Activated CD4-positive, alpha-beta T cell treated with anti-CD3 and anti-CD28 coated beads, Interleukin-2, amount 10 ng/mL, durations not matched to agents 7 days and 5 days (primary cell): ENCODE measurements around the gene CCDC170. TPM values are rescaled to one million over a fixed set of nuclear protein-coding genes. Genes with fewer than 3 reads are reported as not detected.

ENCODE experiments used
- CTCF ChIA-PET: fragments of 350-600 bp; sonication (Branson Sonifier 250); formaldehyde crosslinking; loops from one replicate; lab custom pipeline; 2021; ENCODE audit warnings: antibody characterized with exemption; lab: Charles Lee
- POLR2A ChIA-PET: fragments of 350-600 bp; sonication (Branson Sonifier 250); formaldehyde crosslinking; loops from one replicate; lab custom pipeline; 2021; ENCODE audit warnings: antibody characterized with exemption; lab: Charles Lee
- DNase-seq: peaks from one replicate; pipeline ENCODE4 v3.0.0-alpha.2; 2020
- H3K27ac Mint-ChIP-seq: one replicate; pipeline ENCODE4 v1.8.0; 2021; ENCODE audit warnings: mild to moderate bottlenecking, moderate library complexity, mixed read lengths
- H3K27me3 Mint-ChIP-seq: one replicate; pipeline ENCODE4 v1.8.0; 2021; ENCODE audit warnings: mixed read lengths
- H3K36me3 Mint-ChIP-seq: one replicate; pipeline ENCODE4 v1.8.0; 2021; ENCODE audit warnings: low read depth, mixed read lengths
- H3K4me1 Mint-ChIP-seq: one replicate; pipeline ENCODE4 v1.8.0; 2021; ENCODE audit warnings: mixed read lengths
- H3K4me3 Mint-ChIP-seq: one replicate; pipeline ENCODE4 v1.8.0; 2021; ENCODE audit warnings: mild to moderate bottlenecking, moderate library complexity, mixed read lengths
- H3K9me3 Mint-ChIP-seq: one replicate; pipeline ENCODE4 v1.8.0; 2021; ENCODE audit warnings: mixed read lengths
- total RNA-seq, 2 experiments: library from RNA; stranded (reverse); gene quantifications; one replicate each; pipeline ENCODE4 v1.2.3, GENCODE V29; 2021

CCDC170 gene
- total RNA-seq, 2 experiments from 2014 or later, result not detected

DNA sequence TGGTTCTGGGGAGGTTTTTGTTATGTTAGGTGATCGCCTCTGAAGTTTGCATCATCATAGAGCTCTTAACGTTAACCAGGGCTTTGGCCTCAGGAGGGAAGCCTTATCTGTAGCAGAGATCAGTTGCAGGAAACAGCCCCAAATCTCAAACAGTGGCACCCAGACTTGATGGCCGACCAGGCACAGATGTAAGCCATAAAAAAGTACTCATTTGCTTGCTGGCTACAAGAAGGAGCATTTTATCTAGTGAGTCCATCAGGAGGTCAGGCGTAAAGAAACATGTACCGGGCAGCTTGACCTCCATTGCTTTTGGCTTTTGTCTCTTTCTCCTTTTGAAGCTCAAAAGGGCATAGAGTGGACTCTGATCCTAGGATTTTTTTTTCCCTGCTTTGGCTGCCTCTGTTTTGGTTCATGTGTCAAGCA lies 122.3 kb downstream of the CCDC170 start:
- no peak overlapping the region for H3K27ac Mint-ChIP-seq
- ChIA-PET POLR2A (no interaction called here), CTCF (interaction anchor here (1.6 kb wide), 1 partner anchor 12 kb away, joined by 5 read pairs; no protein-coding TSS in a partner anchor)
- no peaks in the 10 kb centered on the region for H3K36me3 Mint-ChIP-seq
- H3K9me3 Mint-ChIP-seq, result no peaks in the 10 kb centered on the region
- peaks cover 9% of the 10 kb centered on the region for H3K27me3 Mint-ChIP-seq
- no peak overlapping the region for H3K4me3 Mint-ChIP-seq
- DNase-seq, result no peak
- no peaks in the 10 kb centered on the region for H3K4me1 Mint-ChIP-seq

DNA sequence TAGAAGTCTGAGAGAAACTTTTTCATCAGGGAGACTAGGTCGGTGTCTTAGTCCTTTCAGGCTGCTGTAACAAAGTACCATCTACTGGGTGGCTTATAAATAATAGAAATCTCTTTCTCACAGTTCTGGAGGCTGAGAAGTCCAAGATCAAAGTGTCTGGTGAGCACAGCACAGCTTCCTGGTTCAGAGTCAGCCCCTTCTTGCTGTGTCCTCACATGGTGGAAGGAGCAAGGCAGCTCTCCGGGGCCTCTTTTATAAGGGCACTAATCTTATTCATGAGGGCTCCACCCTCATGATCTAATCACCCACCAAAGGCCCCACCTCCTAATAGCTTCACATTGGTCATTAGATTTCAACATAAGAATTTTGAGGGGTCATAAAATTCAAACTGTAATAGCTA lies 122.8 kb downstream of the CCDC170 start:
- Mint-ChIP-seq H3K4me1 (no peaks in the 10 kb centered on the region), H3K9me3 (no peaks in the 10 kb centered on the region), H3K27ac (no peak overlapping the region), H3K36me3 (no peaks in the 10 kb centered on the region), H3K27me3 (peaks cover 9% of the 10 kb centered on the region), H3K4me3 (no peak overlapping the region)
- DNase-seq, result no peak
- CTCF ChIA-PET, result interaction anchor here (0.6 kb wide), 1 partner anchor 127 kb away, joined by 4 read pairs; no protein-coding TSS in a partner anchor
- POLR2A ChIA-PET, result no interaction called here

DNA sequence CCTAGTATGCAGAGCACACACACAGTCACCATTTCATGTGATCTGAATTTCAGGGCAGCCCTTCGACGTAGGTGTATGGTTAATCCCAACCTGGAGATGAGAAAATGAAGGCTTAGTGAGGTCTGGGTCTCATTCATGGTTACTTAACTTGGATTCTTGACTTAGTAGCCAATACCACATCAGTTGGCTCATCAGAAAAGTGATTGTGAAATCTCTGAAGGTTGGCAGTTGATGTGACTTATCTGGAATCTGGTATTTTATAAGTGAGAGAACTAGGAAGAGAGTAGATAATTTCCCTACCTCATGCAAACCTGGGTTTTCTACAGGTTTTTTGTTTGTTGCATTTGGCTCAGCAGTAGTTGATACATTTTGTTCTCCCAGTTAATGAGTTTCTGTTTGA lies 123.7 kb downstream of the CCDC170 start:
- Mint-ChIP-seq H3K36me3 (no peaks in the 10 kb centered on the region), H3K27me3 (peaks cover 7% of the 10 kb centered on the region), H3K4me1 (no peaks in the 10 kb centered on the region), H3K4me3 (no peak overlapping the region), H3K9me3 (no peaks in the 10 kb centered on the region), H3K27ac (no peak overlapping the region)
- DNase-seq, result no peak
- CTCF ChIA-PET, result no interaction called here
- POLR2A ChIA-PET, result no interaction called here

DNA sequence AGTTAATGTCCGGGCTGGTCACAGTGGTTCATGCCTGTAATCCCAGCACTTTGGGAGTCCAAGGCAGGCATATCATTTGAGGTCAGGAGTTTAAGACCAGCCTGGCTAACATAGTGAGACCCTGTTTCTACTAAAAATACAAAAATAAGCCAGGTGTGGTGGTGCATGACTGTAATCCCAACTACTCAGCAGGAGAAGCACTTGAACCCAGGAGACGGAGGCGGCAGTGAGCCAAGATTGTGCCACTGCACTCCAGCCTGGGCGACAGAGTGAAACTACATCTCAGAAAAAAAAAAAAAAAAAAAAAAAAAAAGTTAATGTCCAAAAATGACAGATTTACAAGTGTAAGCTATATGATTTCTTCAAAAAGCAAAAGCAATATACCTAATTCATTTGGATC lies 124.9 kb downstream of the CCDC170 start:
- no peak overlapping the region for H3K27ac Mint-ChIP-seq
- H3K9me3 Mint-ChIP-seq, result no peaks in the 10 kb centered on the region
- no peaks in the 10 kb centered on the region for H3K36me3 Mint-ChIP-seq
- H3K27me3 Mint-ChIP-seq, result peaks cover 7% of the 10 kb centered on the region
- no peaks in the 10 kb centered on the region for H3K4me1 Mint-ChIP-seq
- no peak overlapping the region for H3K4me3 Mint-ChIP-seq
- ChIA-PET CTCF (no interaction called here), POLR2A (no interaction called here)
- DNase-seq, result no peak

- H3K36me3 Mint-ChIP-seq, result no peaks in the 10 kb centered on the region
- H3K4me1 Mint-ChIP-seq, result no peaks in the 10 kb centered on the region
- POLR2A ChIA-PET, result no interaction called here
- CTCF ChIA-PET, result no interaction called here
- H3K9me3 Mint-ChIP-seq, result no peaks in the 10 kb centered on the region
- peaks cover 7% of the 10 kb centered on the region for H3K27me3 Mint-ChIP-seq
- no peak overlapping the region for H3K4me3 Mint-ChIP-seq
- no peak overlapping the region for H3K27ac Mint-ChIP-seq
- no peak for DNase-seq
Measured at GRCh38 chr6:151620179-151620578, 126.4 kb downstream of the CCDC170 start.

DNA sequence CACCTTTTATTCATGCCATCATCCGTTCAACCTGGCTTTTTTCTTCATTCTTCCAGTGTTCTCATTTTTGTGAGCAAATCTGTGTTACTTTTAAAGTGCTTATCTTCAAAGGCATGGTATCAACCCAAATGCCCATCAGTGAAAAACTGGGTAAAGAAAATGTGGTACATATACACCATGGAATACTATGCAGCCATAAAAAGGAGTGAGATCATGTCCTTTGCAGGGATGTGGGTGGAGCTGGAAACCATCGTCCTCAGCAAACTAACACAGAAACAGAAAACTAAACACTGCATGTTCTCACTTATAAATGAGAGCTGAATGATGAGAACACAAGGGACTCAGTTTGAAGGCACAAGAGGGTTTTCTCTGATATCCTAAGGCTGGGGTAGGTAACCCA lies 130.3 kb downstream of the CCDC170 start:
- POLR2A ChIA-PET, result no interaction called here
- no peak for DNase-seq
- H3K4me3 Mint-ChIP-seq, result no peak overlapping the region
- no peaks in the 10 kb centered on the region for H3K9me3 Mint-ChIP-seq
- H3K27me3 Mint-ChIP-seq, result peaks cover 3% of the 10 kb centered on the region
- H3K4me1 Mint-ChIP-seq, result peaks cover 6% of the 10 kb centered on the region
- H3K27ac Mint-ChIP-seq, result no peak overlapping the region
- no peaks in the 10 kb centered on the region for H3K36me3 Mint-ChIP-seq
- CTCF ChIA-PET, result interaction anchor here (0.9 kb wide), 1 partner anchor 10 kb away, joined by 3 read pairs; no protein-coding TSS in a partner anchor

GRCh38 chr6:151624481-151624880 lies 130.7 kb downstream of the CCDC170 start:
- Mint-ChIP-seq H3K27ac (no peak overlapping the region), H3K9me3 (no peaks in the 10 kb centered on the region), H3K4me3 (no peak overlapping the region), H3K36me3 (no peaks in the 10 kb centered on the region), H3K4me1 (peaks cover 6% of the 10 kb centered on the region), H3K27me3 (peaks cover 3% of the 10 kb centered on the region)
- no peak for DNase-seq
- ChIA-PET CTCF (interaction anchor here (0.9 kb wide), 1 partner anchor 10 kb away, joined by 3 read pairs; no protein-coding TSS in a partner anchor), POLR2A (no interaction called here)

GRCh38 chr6:151624900-151625536 lies 131.2 kb downstream of the CCDC170 start:
- H3K27ac Mint-ChIP-seq, result no peak overlapping the region
- no peak overlapping the region for H3K4me3 Mint-ChIP-seq
- peaks cover 3% of the 10 kb centered on the region for H3K27me3 Mint-ChIP-seq
- no peak for DNase-seq
- H3K4me1 Mint-ChIP-seq, result peaks cover 6% of the 10 kb centered on the region
- no peaks in the 10 kb centered on the region for H3K36me3 Mint-ChIP-seq
- ChIA-PET CTCF (interaction anchor here (0.9 kb wide), 1 partner anchor 10 kb away, joined by 3 read pairs; no protein-coding TSS in a partner anchor), POLR2A (no interaction called here)
- H3K9me3 Mint-ChIP-seq, result no peaks in the 10 kb centered on the region

- no peak overlapping the region for H3K27ac Mint-ChIP-seq
- no peak for DNase-seq
- H3K4me3 Mint-ChIP-seq, result no peak overlapping the region
- H3K36me3 Mint-ChIP-seq, result no peaks in the 10 kb centered on the region
- no peaks in the 10 kb centered on the region for H3K9me3 Mint-ChIP-seq
- ChIA-PET CTCF (no interaction called here), POLR2A (no interaction called here)
- H3K4me1 Mint-ChIP-seq, result peaks cover 6% of the 10 kb centered on the region
- peaks cover 7% of the 10 kb centered on the region for H3K27me3 Mint-ChIP-seq
Measured at GRCh38 chr6:151627689-151628444, 134.1 kb downstream of the CCDC170 start.

DNA sequence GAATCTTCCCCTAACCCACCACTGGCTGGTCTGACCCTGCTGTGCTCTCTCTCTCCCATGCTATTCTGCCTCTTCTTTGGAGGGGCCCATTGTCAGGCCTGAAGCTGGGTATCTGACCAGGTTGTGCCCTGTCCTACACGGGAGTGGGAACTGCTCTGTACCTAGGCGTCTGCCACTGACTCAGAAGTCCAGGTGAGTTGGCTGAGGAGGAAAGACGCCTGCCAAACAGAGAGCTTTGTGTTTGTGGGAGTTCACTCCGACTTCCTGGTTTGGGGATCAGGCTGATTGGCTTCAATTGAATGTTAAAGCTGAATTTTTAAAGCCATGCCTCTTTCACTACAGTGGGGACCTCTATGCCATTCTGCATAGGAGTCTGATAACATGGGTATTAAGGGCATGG lies 136.0 kb downstream of the CCDC170 start:
- Mint-ChIP-seq H3K9me3 (no peaks in the 10 kb centered on the region), H3K4me1 (peaks cover 6% of the 10 kb centered on the region), H3K27ac (no peak overlapping the region), H3K36me3 (no peaks in the 10 kb centered on the region), H3K27me3 (peaks cover 7% of the 10 kb centered on the region), H3K4me3 (no peak overlapping the region)
- no peak for DNase-seq
- POLR2A ChIA-PET, result no interaction called here
- CTCF ChIA-PET, result no interaction called here

- H3K4me1 Mint-ChIP-seq, result peaks cover 6% of the 10 kb centered on the region
- peaks cover 7% of the 10 kb centered on the region for H3K27me3 Mint-ChIP-seq
- H3K36me3 Mint-ChIP-seq, result no peaks in the 10 kb centered on the region
- no peaks in the 10 kb centered on the region for H3K9me3 Mint-ChIP-seq
- no peak overlapping the region for H3K27ac Mint-ChIP-seq
- DNase-seq, result no peak
- ChIA-PET POLR2A (no interaction called here), CTCF (no interaction called here)
- H3K4me3 Mint-ChIP-seq, result no peak overlapping the region
Measured at GRCh38 chr6:151630387-151630786, 136.6 kb downstream of the CCDC170 start.

DNA sequence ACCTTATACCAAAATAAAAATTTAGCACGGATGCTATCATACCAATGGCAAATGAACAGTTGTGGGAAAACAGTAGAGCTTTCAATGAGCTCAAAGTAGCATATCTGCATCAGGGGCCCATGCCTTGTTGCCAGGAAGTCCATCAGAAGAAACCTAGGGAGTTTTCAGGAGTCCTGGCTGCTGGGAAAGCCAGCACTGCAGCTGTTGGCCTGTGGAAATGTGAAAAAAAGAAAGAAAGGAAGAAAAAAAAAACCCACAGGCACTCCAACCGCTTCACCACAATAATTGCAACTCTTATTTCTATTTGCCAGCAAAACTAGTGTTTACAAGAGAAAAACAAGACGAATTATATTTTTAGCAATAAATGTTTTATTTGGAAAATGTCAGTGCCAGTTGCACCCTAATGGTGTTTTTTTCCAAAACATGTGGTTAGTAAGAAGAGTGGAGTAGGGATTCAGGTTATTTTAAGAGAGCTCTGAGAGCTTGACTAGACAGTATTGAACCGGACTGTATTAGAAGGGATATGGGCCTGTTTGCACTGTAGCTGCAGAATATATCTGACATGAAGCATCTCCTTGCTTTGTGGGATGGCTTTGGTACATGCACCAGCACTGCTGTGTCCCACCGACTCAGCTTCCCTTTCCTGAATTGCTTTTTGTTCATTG lies 137.3 kb downstream of the CCDC170 start:
- Mint-ChIP-seq H3K27me3 (peaks cover 7% of the 10 kb centered on the region), H3K4me1 (peaks cover 6% of the 10 kb centered on the region), H3K9me3 (no peaks in the 10 kb centered on the region), H3K36me3 (no peaks in the 10 kb centered on the region), H3K27ac (no peak overlapping the region), H3K4me3 (no peak overlapping the region)
- ChIA-PET POLR2A (no interaction called here), CTCF (no interaction called here)
- no peak for DNase-seq

DNA sequence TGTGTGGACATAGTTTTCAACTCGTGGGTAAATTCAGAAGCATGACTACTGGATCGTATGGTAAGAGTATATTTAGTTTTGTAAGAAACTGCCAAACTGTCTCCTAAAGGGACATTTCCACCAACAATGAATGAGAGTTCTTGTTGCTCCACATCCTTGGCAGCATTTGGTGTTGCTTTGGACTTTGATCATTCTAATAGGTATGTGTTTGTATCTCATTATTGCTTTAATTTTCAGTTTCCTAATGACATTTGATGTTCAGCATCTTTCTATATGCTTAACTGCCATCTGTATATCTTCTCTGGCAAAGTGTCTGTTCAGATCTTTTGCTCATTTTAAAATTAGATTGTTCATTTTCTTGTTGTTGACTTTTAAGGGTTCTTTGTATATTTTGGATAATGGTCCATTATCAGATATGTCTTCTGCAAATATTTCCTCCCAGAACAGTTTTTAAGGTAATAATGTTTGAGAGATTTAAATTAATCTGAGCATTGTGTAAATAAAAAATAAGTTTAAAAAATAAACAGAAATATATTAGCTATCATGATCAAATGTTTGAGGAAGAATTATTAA lies 138.7 kb downstream of the CCDC170 start:
- Mint-ChIP-seq H3K9me3 (no peaks in the 10 kb centered on the region), H3K36me3 (no peaks in the 10 kb centered on the region), H3K4me1 (peaks cover 6% of the 10 kb centered on the region), H3K27me3 (peaks cover 4% of the 10 kb centered on the region), H3K27ac (no peak overlapping the region), H3K4me3 (no peak overlapping the region)
- no peak for DNase-seq
- ChIA-PET POLR2A (no interaction called here), CTCF (no interaction called here)
